Stromal cell of bone marrow (primary cell): ENCODE measurements around the gene SLC9A5.

Experiments
- DNase-seq: peaks from one replicate; pipeline ENCODE4 v3.0.0-alpha.2; 2012; ENCODE audit warnings: low read depth

Gene SLC9A5

DNA sequence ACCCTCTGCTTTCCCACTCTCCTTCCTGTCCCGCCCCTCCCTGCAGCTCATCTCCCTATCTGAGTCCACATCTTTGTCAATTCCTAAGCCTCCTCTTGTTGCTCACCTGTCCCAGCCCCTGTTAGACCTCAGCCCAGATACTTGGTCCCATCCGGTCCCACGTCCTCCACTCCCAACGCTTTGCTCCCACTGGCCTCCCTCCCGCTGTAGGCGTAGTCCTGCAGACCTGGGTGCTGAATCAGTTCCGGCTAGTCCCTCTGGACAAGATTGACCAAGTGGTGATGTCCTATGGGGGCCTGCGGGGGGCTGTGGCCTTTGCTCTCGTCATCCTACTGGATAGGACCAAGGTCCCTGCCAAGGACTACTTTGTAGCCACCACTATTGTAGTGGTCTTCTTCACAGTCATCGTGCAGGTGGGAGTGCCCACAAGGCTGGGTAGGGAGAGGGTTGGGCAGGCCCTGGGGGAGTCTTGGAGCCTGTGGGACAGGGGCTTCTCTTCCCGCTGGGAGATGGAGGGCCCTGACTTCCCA lies 8.0 kb downstream of the SLC9A5 start:
- DNase-seq = no peak

GRCh38 chr16:67257486-67258160 lies 8.8 kb downstream of the SLC9A5 start:
- DNase-seq = no peak

- DNase-seq = no peak
These were observed 9.5 kb downstream of the SLC9A5 start for GRCh38 chr16:67258161-67258835.

DNA sequence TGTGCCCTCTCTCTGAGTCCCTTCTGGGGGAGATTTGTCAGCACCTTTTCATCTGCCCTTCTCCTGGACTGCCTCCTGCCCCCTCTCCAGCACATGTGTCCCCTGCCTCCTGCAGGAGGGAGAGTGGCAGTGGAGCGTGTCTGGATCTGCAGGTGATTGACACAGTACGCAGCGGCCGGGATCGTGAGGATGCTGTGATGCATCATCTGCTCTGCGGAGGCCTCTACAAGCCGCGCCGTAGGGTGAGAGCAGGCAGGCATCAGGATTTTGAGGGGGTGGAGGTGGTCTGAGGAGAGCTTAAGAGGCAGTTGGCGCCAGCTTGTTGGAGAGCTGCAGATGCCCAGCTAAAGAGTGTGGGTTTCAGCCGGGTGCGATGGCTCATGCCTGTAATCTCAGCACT lies 10.9 kb downstream of the SLC9A5 start:
- no peak for DNase-seq

DNA sequence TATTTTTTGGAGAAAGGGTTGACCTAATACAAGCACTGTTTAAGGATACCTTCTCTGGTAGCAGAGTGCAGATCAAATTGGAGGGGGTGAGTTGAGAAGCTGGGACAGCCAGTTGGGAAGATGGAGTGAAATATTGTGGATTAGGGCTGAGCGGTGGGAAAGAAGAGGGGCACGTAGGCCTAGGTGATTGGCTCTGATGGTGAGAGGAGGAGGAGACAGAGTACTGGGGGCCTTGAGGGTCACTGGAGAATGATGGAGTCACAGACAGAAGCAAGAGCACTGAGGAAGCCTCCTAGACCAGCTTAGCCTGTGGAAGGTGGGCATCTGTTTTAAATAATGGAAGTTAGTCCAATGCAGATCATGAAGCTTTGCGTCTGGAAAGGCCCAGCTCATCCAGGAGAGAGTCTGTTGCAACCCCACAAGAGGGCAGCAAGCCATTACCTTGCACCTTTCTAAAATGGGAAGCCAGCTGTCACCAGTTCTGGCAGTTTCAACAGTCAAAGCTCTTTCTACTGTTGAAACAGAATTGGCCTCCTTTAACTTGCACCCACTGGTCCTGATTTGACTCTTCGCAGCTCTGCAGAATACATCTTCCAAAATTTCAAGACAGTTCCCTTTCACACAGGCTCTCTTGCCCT lies 11.8 kb downstream of the SLC9A5 start:
- no peak for DNase-seq

DNA sequence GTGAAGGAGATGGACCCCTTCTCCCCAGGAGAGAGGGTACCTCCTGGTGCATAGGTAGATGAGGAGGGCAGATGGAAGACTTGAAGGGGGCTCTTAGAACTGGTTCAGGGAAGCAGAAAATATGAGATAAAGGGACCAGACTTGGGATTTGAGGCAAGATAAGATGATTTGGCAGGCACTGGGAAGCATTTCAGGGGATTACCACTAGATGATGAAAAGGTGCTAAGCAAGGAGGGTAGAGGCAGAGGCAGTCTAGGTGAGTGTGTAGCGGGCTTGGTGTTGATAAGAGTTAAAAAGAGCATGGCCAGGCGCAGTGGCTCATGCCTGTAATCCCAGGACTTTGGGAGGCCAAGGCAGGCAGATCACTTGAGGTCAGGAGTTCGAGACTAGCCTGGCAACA lies 14.4 kb downstream of the SLC9A5 start:
- DNase-seq = no peak

DNA sequence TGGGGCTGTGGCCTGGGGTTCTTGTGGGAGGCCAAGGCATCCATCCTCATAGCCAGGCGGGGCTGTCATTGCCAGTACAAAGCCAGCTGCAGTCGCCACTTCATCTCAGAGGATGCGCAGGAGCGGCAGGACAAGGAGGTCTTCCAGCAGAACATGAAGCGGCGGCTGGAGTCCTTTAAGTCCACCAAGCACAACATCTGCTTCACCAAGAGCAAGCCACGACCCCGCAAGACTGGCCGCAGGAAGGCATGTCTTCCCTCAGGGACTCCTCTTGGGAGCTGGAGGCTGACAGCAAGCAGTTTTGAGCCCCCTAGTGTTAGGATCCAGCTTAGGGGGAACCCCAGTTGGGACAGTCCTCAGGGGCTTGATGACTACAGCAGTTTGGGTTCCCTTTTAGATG lies 15.5 kb downstream of the SLC9A5 start:
- no peak for DNase-seq

DNA sequence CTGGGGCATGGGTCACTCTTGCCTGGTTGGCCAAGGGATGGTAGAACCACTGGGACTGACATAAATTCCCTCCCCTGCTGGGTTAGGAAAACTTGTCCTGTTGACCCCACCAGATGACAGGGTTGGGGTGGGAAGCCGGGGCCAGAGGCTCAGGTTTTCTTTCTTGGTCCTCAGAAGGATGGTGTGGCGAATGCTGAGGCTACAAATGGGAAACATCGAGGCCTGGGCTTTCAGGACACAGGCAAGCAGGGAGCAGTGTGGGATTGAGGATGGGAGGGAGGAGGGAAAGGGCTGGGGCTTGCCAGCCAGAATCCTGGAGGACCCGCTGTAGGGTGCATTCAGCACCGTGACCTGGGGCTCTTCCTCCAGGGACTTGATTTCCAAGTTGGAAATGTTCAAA lies 16.1 kb downstream of the SLC9A5 start:
- DNase-seq = no peak

- DNase-seq = no peak
These were observed 17.1 kb downstream of the SLC9A5 start for GRCh38 chr16:67265834-67266233.

- peak; percentile 96 for DNase-seq
These were observed 19.4 kb downstream of the SLC9A5 start for GRCh38 chr16:67268136-67268579.

DNA sequence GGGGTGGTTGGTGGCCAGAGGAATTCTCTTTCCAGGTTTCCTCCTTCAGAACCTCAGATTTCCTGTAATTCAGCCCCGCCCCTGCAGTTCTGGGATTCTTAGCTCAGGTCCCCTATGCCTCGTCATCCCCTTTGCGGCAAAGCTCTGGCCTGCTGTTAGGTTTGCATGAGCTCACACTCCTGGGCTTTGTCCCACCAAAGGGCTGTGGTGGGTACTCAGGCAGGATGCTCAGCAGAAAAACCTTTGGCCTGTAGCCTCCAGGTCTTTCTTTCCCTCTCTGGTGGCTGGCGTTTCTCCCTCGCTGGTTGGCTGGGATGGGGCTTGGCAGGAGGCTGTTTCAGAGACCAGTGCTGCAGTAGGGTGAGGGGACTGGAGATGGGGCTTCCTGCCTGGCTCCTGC lies 21.0 kb downstream of the SLC9A5 start:
- DNase-seq = peak; percentile 65

- DNase-seq = no peak
These were observed 22.2 kb downstream of the SLC9A5 start for GRCh38 chr16:67270931-67271338.

DNA sequence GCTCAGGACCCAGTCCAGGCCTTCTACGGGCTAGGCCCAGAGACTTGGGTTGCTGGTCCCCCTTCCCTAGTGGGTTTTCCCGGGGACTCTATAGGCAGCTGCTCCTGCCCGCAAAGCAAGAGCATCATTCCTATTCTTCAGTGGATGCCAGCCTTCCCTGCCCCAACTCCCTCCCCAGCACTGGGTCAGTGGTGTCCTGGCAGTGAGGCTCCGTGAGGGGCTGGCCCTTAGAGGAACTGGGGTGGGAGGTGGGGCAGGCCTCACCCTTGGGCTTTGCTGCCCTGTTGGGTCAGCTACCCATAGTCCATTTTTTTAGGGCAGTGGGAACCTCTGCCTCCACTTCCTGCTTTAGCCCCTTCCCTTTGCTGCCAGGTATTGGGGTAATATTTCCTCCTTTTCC lies 22.7 kb downstream of the SLC9A5 start:
- DNase-seq = no peak

DNA sequence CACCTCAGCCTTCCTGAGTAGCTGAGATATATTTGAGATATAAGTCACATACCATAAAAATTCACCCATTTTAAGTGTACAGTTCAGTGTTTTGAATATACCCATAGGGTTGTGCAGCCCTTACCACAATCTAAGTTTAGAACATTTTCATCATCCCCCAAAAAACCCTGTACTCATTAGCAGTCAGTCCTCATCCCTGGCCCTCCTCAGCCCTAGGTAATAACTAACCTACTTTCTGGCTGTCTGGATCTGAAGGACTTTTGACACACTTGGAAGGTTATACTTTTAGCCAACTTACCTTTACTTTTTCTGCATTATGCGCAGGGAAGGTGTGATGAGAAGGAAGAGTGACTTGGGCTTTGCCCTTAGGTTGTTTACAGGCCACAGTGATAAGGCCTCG lies 26.5 kb downstream of the SLC9A5 start:
- no peak for DNase-seq

DNA sequence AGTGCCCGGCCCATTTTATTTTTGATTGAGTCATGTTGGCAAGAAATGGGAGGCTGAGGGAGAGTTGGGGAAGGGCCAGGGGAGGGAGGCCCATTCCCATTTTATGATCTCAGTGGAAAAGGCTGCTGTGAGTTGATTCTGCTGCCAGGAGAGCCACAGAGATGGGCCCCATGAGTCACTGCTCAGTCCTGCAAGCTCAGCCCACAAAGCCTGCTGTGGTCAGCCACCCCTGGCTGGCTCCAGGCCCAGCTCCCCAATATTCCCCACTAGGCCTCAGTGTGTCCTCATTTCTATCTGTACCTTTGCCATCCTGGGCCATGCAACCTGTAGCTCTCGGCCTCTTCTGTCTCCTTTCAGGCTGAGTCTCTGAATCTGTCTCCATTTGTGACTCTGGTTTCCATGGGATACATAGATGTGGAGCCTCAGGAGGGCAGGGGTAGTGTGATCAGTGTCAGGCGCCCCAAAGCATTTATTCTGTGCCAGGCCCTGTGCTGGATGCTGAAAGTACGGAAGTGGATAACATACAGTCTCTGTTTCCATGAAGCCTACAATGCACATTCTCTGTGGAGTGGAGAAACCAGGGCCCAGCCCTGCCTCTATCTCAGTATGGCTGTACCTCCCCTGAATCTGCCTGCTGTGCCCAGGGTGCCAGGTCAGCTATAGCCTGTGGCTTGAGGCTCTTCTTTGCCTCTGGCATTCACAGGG lies 28.7 kb downstream of the SLC9A5 start:
- DNase-seq = peak; percentile 99

GRCh38 chr16:67277999-67278772 lies 29.4 kb downstream of the SLC9A5 start:
- peak; percentile 89 for DNase-seq

DNA sequence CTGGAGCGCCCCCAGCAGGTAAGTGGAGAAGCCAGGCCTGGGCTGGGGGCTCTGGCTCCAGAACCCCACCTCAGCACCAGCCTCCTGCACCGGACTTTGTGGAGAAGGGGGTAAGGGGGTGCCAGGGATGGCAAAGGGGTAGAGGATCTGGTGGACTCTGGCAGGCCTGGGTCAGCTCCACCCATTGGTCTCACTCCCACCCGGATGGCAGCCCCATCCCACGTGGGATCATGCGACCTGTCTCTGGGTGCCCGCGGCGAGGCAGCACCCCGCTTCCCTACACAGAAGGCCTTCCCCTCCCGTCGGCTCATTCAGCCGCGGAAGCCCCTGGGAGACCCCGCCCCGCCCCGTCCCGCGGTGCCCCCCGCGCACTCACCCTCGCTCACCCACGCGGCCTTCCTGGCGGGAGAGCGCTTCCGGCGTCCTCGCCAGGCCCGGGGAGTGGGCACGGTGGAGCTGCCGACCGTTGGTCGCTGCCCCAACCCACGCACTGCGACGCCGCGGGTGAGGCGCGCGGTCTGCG lies 30.1 kb downstream of the SLC9A5 start:
- no peak for DNase-seq

DNA sequence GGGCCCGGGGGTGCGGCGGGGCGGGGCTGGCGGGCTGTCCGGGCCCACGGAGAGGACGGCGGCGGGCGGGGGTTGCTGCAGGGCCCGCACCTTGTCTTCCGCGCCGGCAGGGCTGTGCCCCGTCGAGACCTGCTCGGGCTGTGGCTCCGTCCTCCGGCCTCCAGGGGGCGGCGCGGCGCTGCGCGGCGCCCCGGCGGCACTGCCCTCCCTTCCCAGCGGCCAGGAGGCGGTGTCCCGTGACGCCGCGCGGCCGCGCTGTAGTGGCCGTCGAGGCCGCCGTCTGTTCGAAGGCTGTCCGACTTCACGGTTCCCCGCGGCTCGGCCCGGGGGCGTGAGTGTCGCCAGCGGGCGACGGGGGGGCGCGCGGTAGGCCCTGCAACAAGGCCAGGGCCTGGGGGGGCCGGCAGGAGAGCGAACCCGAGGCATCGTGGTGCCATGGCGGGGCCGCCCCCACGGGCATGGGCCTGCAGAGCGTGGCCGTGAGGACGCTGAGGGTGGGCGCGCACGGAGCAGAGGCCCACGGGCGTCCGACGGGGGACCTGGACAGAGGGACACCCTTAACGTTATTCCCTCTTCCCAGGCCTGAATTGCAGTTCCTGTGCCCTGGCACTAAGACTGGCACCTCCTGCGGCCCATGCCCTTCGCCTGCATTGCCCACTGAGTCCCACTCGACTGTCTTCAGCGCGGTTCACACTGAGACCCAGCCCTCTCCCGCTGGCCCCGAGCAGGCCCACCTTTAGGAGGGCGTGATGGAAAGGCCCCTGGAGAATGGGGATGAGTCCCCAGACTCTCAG lies 30.7 kb downstream of the SLC9A5 start, which contains the start of gene PLEKHG4:
Gene PLEKHG4, plus strand, starts transcription at position 237 of the 794 bp plus-strand sequence. Its CDS starts 513 bp downstream, at position 750.
- peak; percentile 54 for DNase-seq

DNA sequence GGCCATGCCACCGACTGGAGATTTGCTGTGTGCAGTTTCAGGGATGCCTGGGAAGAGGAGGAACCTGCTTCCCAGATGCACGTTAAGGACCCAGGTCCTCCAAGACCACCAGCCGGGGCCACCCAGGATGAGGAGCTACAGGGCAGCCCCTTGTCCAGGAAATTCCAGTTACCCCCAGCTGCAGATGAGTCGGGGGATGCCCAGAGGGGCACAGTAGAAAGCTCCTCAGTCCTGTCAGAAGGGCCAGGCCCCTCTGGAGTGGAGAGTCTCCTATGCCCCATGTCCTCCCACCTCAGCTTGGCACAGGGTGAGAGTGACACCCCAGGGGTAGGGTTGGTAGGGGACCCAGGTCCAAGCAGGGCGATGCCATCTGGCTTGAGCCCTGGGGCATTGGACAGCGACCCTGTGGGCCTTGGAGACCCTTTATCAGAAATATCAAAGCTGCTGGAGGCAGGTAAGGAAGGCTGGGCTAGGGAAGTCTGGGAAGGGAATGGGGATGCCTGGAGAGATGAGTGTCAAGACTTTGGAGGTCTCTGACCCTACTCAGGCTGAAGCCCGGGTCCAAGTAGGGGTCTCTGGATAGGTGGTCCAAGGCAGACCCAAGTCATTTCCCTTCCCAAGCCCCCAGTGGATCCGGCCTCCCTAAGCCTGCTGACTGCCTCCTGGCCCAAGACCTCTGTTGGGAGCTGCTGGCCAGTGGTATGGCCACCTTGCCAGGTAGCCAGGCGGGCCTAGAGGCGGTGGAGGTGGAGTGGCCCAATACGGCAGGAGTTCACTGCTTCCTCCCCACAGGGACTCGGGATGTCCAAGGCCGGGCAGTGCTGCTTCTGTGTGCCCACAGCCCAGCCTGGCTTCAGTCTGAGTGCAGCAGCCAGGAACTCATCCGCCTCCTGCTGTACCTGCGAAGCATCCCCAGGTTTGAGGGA lies 31.6 kb downstream of the SLC9A5 start:
- no peak for DNase-seq
